Adrenal gland (tissue), 12 donors: ENCODE data around the gene ATG2B. TPM values are rescaled to one million over a fixed set of nuclear protein-coding genes. Genes with fewer than 3 reads are reported as not detected.

Experiments
- DNase-seq, 7 donors: peaks; one replicate each; pipeline ENCODE4 v3.0.0-alpha.2; 2019 to 2020
- H3K27ac ChIP-seq, 5 donors: fragments of 200-600 bp; sonication (generic) in 4 of 5; 1 replicate in 3 of 5; 2 replicates in 2 of 5; pipeline versions ENCODE4 v1.5.1 to v1.8.0; 2016 to 2020; ENCODE audit warnings: mild to moderate bottlenecking in 1 of 5
- H3K27me3 ChIP-seq: fragments of 200-600 bp; 2 replicates; pipeline ENCODE4 v1.8.0; 2021
- H3K36me3 ChIP-seq, 2 donors: fragments of 200-600 bp; replicated peaks in 1 of 2; 1 replicate in 1 of 2; 2 replicates in 1 of 2; pipeline versions ENCODE4 v1.5.1 to v1.8.0; 2018 to 2022
- H3K4me1 ChIP-seq, 2 donors: fragments of 200-600 bp; replicated peaks in 1 of 2; 1 replicate in 1 of 2; 2 replicates in 1 of 2; pipeline versions ENCODE4 v1.5.1 to v1.8.0; 2018 to 2021
- H3K4me3 ChIP-seq, 4 donors: fragments of 200-600 bp; sonication (generic) in 3 of 4; one replicate each; pipeline ENCODE4 v1.5.1; 2016 to 2018
- H3K9me3 ChIP-seq, 3 donors: fragments of 200-600 bp; sonication (generic) in 1 of 3; replicated peaks in 1 of 3; 1 replicate in 2 of 3; 2 replicates in 1 of 3; pipeline versions ENCODE4 v1.5.1 to v1.8.0; 2016 to 2021
- POLR2A ChIP-seq, 2 donors: fragments of 450-650 bp; IDR thresholded peaks; one replicate each; pipeline ENCODE4 v1.6.1; 2017; ENCODE audit warnings: antibody characterized with exemption in 2 of 2, mild to moderate bottlenecking in 2 of 2, moderate library complexity in 1 of 2
- WGBS, 4 donors: extraction: QIAGEN DNeasy Blood & Tissue Kit in 2 of 4; methylation state at CpG; one replicate each; pipeline versions ENCODE4 v1.1.5 to v1.1.7; 2013 to 2017; 5-methylcytosine and 5-hydroxymethylcytosine counted together
- intact Hi-C, 2 donors: fragments of 100-400 bp; cut with DNase I; formaldehyde crosslinking; loops; one replicate each; pipeline versions ENCODE4 v1.14.1 to v1.15.0; 2022 to 2023
- polyA plus RNA-seq, 3 donors: library from polyadenylated mRNA; stranded (reverse); fragments of 200-250 nt in 2 of 3; fragments of 350-450 nt in 1 of 3; fragmentation: Illumina TruSeq in 1 of 3; extraction: RNeasy Lipid Tissue Mini Kit (QIAGEN cat#74804) in 1 of 3; gene quantifications; one replicate each; pipeline ENCODE4 v1.2.3, GENCODE V29; 2013 to 2014
- total RNA-seq, 9 donors: library from RNA; depleted of rRNA in 4 of 9; stranded (reverse); fragments of >200 nt in 4 of 9; fragments of 120-200 nt in 1 of 9; fragmentation: NEBNext Ultra II Directional in 1 of 9; extraction: Animal tissue kit (Norgen Biotek cat#: 25700) in 1 of 9; gene quantifications; one replicate each; pipeline versions ENCODE4 v1.1.0 to v1.2.4, GENCODE V29; 2013 to 2023
- TF ChIP-seq, protein P1 (sequence below), 6 experiments: fragments of 450-650 bp in 4 of 6; fragments of 200-600 bp in 2 of 6; sonication (generic) in 1 of 6; IDR thresholded peaks; 1 replicate in 5 of 6; 2 replicates in 1 of 6; pipeline versions ENCODE4 v1.5.1 to v1.8.0; 2016 to 2021; ENCODE audit warnings: antibody characterized with exemption in 6 of 6, mild to moderate bottlenecking in 2 of 6, moderate library complexity in 1 of 6
- donor health status: healthy with polysubstance abuse.
- donor health status: Bipolar disorder and iron deficiency.
- donor health status: DM: yes; HTN: yes; CAD: no.
- donor health status: DM: no; HTN: no; CAD: no.
- donor health status: DM: no; HTN: no; CAD: no.
- donor health status: DM: yes; HTN: yes; CAD: no.

ATG2B gene
- total and polyA plus RNA-seq, 12 donors, result 8.3 to 34.8 (median 18.5) TPM

DNA sequence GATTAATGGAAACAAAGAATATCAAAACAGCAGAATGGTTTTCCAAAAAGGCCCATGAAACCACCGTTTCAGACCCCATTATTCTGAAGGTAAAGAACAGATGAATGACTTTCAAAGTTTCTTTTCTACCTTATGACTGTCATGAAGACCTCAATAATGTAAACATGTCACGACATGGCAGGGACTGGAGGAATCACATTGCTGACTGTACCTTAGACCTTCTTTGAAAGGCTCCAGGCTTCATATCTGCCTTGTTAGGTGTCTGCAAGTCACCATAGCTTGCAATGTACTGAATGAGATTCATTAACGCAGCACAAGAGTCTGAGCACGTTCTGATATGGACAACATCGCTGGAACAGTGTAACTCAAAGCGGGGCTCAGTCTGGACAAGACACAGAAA is 52.2 kb downstream of the ATG2B start:
- Histone ChIP-seq H3K36me3 (peaks cover 0 to 92% of the 10 kb centered on the region in 2 donors), H3K27me3 (no peaks in the 10 kb centered on the region), H3K9me3 (no peaks in the 10 kb centered on the region), H3K4me3 (no peak overlapping the region), H3K4me1 (no peaks in the 10 kb centered on the region), H3K27ac (no peak overlapping the region)
- 91 to 98% (median 93%) methylated on average over 6 of the region's 6 CpGs for WGBS, 4 donors
- intact Hi-C loops, result no loop called here
- TF ChIP-seq, protein P1, sequence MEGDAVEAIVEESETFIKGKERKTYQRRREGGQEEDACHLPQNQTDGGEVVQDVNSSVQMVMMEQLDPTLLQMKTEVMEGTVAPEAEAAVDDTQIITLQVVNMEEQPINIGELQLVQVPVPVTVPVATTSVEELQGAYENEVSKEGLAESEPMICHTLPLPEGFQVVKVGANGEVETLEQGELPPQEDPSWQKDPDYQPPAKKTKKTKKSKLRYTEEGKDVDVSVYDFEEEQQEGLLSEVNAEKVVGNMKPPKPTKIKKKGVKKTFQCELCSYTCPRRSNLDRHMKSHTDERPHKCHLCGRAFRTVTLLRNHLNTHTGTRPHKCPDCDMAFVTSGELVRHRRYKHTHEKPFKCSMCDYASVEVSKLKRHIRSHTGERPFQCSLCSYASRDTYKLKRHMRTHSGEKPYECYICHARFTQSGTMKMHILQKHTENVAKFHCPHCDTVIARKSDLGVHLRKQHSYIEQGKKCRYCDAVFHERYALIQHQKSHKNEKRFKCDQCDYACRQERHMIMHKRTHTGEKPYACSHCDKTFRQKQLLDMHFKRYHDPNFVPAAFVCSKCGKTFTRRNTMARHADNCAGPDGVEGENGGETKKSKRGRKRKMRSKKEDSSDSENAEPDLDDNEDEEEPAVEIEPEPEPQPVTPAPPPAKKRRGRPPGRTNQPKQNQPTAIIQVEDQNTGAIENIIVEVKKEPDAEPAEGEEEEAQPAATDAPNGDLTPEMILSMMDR (IDR thresholded peaks at IDR 0.05), result no peak
- no peak for TF ChIP-seq POLR2A (IDR thresholded peaks at IDR 0.05)
- no peak for DNase-seq

- peaks cover 0 to 89% of the 10 kb centered on the region in 2 donors for H3K36me3 ChIP-seq
- H3K27me3 ChIP-seq, result no peaks in the 10 kb centered on the region
- no peak overlapping the region for H3K27ac ChIP-seq
- no peak for DNase-seq
- WGBS, 4 donors, result 79 to 91% (median 85%) methylated on average over 5 of the region's 5 CpGs
- no peaks in the 10 kb centered on the region for H3K4me1 ChIP-seq
- H3K9me3 ChIP-seq, result no peaks in the 10 kb centered on the region
- intact Hi-C loops, result loop anchor here in 1 of 2 donors (2.0 kb wide), 1 partner anchor 13 kb away; no protein-coding TSS in a partner anchor
- no peak overlapping the region for H3K4me3 ChIP-seq
- TF ChIP-seq, protein P1 (IDR thresholded peaks at IDR 0.05), result no peak
- TF ChIP-seq POLR2A (IDR thresholded peaks at IDR 0.05), result no peak
Measured at GRCh38 chr14:96309896-96310330, 53.2 kb downstream of the ATG2B start.

DNA sequence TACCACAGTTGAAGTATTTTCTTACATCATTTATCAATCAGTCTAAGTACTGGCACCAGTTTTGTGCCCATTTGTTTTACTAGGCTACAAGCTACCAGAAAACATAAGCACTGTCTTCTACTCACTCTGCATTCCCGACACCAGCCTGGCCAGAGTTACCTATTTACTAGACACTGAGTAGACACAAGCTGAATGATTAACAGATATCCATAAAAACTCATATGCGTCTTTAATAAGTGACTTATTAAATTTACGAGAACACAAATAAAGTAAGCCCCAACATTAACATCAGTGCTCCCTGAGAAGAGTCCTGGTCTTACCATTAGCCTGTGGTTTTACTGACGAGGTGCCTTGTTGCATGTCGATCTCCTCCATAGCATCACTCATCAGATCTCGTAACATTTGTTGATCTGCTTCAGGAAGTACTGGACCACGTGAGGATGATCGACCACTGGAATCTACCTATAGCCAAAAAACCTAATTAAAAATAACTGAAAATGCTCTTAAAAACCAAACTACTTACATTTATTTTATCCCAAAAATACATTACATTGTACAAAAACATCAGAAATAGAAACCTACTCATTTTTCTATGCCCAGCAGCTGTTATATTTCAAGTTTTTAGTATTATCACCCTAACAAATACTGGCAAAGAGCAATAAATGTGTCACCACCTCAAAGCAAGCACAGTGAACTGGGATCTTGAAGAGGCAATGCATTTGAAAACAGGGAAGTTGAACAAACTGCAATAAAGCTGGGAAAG is 53.8 kb downstream of the ATG2B start:
- Histone ChIP-seq H3K27me3 (no peaks in the 10 kb centered on the region), H3K4me1 (no peaks in the 10 kb centered on the region), H3K4me3 (no peak overlapping the region), H3K36me3 (peaks cover 0 to 89% of the 10 kb centered on the region in 2 donors), H3K27ac (no peak overlapping the region), H3K9me3 (no peaks in the 10 kb centered on the region)
- DNase-seq, result no peak
- no peak for TF ChIP-seq POLR2A (IDR thresholded peaks at IDR 0.05)
- TF ChIP-seq, protein P1 (IDR thresholded peaks at IDR 0.05), result no peak
- 93 to 97% (median 95%) methylated on average over 8 of the region's 8 CpGs for WGBS, 4 donors
- intact Hi-C loops, result loop anchor here in 1 of 2 donors (2.0 kb wide), 1 partner anchor 13 kb away; no protein-coding TSS in a partner anchor

DNA sequence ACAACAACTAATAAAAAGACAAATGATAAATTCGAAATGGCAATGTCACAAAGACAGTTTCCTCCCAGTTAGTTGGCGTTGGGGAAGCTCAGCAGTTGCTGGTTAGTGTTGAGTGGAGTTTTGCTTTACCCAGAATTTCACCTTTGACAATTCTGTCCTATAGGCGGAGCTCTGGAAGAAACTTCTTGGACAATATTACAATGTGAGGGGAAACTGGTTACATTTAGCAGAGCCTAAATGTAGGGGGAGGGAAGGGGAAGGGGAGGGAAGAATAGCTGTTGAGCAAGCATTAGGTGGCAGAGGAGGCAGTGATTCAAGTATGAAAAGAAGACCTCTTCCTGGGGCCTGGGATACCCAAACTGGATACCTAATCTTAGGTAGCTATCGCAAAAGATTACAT is 55.7 kb downstream of the ATG2B start:
- no peak for DNase-seq
- H3K27ac ChIP-seq, result no peak overlapping the region
- H3K36me3 ChIP-seq, result peaks cover 0 to 87% of the 10 kb centered on the region in 2 donors
- WGBS, 4 donors, result 80 to 90% (median 82%) methylated on average over 4 of the region's 4 CpGs
- H3K9me3 ChIP-seq, result no peaks in the 10 kb centered on the region
- no peaks in the 10 kb centered on the region for H3K27me3 ChIP-seq
- no peaks in the 10 kb centered on the region for H3K4me1 ChIP-seq
- no peak overlapping the region for H3K4me3 ChIP-seq
- intact Hi-C loops, result no loop called here
- TF ChIP-seq, protein P1 (IDR thresholded peaks at IDR 0.05), result no peak
- TF ChIP-seq POLR2A (IDR thresholded peaks at IDR 0.05), result no peak
